Skeletal muscle tissue (tissue), 4 donors: ENCODE results near the gene RNF111. TPM values are rescaled to one million over a fixed set of nuclear protein-coding genes. Genes with fewer than 3 reads are reported as not detected.

Source experiments
- H3K27ac ChIP-seq: one replicate; pipeline ENCODE4 v1.7.0; 2013; ENCODE audit warnings: mild to moderate bottlenecking, low read depth, low read length, inconsistent platforms
- H3K27me3 ChIP-seq, 3 donors: one replicate each; pipeline ENCODE4 v1.7.0; 2013; ENCODE audit warnings: low read length in 3 of 3; ENCODE audit not compliant: control insufficient read depth in 3 of 3, insufficient read depth in 3 of 3
- H3K36me3 ChIP-seq, 3 donors: one replicate each; pipeline ENCODE4 v1.7.0; 2013; ENCODE audit warnings: low read length in 3 of 3; ENCODE audit not compliant: control insufficient read depth in 3 of 3, insufficient read depth in 3 of 3
- H3K4me1 ChIP-seq, 3 donors: one replicate each; pipeline ENCODE4 v1.7.0; 2013; ENCODE audit warnings: low read length in 3 of 3, mild to moderate bottlenecking in 3 of 3; ENCODE audit not compliant: control insufficient read depth in 3 of 3, insufficient read depth in 3 of 3
- H3K4me3 ChIP-seq, 3 donors: one replicate each; pipeline ENCODE4 v1.7.0; 2013; ENCODE audit warnings: low read length in 3 of 3
- H3K9ac ChIP-seq, 3 donors: one replicate each; pipeline ENCODE4 v1.7.0; 2013; ENCODE audit warnings: low read length in 3 of 3, mild to moderate bottlenecking in 3 of 3, moderate library complexity in 2 of 3, low read depth in 1 of 3
- H3K9me3 ChIP-seq, 3 donors: one replicate each; pipeline ENCODE4 v1.7.0; 2013; ENCODE audit warnings: low read length in 3 of 3; ENCODE audit not compliant: control insufficient read depth in 3 of 3
- total RNA-seq: library from RNA; depleted of rRNA; stranded (reverse); fragments of >200 nt; gene quantifications from one replicate; pipeline ENCODE4 v1.2.3, GENCODE V29; 2014
- donor health status: Osteomylitis.

RNF111 gene
- total RNA-seq, 1 donor from 2014 or later: 17.7 TPM

DNA sequence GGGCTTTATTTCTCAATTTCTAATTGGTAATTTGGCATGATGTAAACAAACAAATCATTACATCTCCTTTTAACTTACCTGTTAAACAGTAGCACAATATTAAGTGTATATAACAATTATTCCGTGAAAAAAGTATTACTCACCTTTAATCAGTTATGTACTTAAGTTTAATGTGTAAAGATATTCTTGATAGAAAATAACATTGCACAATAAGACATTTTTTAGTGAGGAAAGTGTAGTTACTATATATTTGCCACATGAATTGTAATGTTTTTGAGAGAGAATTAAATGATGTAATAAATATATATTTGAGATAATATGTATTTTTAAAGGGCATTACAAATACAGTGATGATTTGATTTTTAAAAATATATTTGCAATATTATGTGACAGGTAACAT is 106.6 kb downstream of the RNF111 start:
- Histone ChIP-seq H3K36me3 (peaks cover 18 to 43% (median 38%) of the 10 kb centered on the region in 3 donors), H3K9me3 (no peaks in the 10 kb centered on the region), H3K27me3 (no peaks in the 10 kb centered on the region), H3K27ac (no peak overlapping the region), H3K4me1 (no peaks in the 10 kb centered on the region), H3K9ac (no peak overlapping the region), H3K4me3 (no peak overlapping the region)

DNA sequence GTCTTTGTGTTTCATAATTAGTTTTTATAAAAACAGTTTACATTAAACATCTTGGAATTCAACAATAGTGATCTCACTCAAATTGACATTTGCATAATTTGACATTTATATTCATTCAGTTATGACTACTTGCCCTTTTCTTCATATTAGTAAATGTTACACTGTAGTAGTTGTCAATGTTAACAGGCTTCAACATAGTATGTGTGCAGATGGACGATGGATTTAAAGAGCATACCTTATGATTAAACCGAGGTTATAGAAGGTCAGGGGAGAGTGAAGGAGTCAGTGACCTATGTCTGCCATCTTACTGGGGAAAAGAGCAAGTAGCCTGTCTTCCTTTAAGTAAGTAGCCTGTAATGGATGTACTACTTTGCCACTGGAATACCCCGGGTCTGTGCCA is 109.0 kb downstream of the RNF111 start:
- H3K27ac ChIP-seq: no peak overlapping the region
- H3K27me3 ChIP-seq: no peaks in the 10 kb centered on the region
- H3K4me1 ChIP-seq: no peaks in the 10 kb centered on the region
- peaks cover 15 to 31% (median 29%) of the 10 kb centered on the region in 3 donors for H3K36me3 ChIP-seq
- no peak overlapping the region for H3K9ac ChIP-seq
- no peak overlapping the region for H3K4me3 ChIP-seq
- H3K9me3 ChIP-seq: no peaks in the 10 kb centered on the region

DNA sequence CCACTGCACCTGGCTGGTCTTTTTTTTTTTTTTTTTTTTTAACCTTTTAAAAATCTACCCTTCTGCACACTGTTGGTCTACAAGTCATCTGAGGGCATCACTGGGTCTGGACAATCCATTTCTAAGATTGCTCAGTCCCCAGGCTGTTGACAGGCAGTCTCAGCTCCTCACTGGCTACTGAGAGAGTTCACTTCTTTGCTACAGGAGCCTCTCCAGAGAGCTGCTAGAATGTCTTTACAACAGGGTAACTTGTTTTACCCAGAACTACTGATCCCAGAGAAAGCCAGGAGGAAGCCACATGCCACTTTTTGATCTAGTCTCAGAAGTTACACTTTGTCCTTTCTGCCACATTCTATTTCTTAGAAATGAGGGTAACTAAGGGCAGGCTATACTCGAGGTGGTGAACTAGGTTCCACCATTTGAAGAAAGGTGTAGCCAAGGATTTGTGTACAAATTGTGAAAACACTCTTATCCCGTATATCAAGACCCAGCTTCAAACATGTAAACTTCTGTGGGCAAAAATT is 111.8 kb downstream of the RNF111 start:
- no peak overlapping the region for H3K27ac ChIP-seq
- H3K36me3 ChIP-seq: peaks cover 6 to 23% (median 11%) of the 10 kb centered on the region in 3 donors

DNA sequence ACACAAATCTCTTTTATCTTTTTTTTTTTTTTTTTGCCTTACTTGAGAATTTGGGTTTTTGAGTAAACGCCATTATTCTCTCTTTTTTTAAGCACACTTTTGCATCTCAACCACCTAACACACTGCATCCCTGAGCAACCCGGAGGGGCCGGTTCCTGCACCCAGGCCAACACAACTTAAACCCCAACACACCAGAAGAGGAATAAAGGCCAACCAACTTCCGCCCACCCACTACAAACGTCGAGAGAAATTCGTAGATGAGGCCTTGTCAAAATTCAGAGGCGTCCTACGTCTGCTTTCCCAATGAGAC is 117.1 kb downstream of the RNF111 start:
- peak overlapping the region; percentile 76 to 92 (median 86) for H3K4me3 ChIP-seq
- peaks cover 6 to 9% (median 7%) of the 10 kb centered on the region in 3 donors for H3K4me1 ChIP-seq
- H3K9ac ChIP-seq: peak overlapping the region; percentile 70 to 83 (median 74)
- no peaks in the 10 kb centered on the region for H3K9me3 ChIP-seq
- H3K27me3 ChIP-seq: no peaks in the 10 kb centered on the region
- peaks cover 0 to 4% (median 0%) of the 10 kb centered on the region in 3 donors for H3K36me3 ChIP-seq
- no peak overlapping the region for H3K27ac ChIP-seq

More for the DNA sequence above, 111.8 kb downstream of the RNF111 start:
- Histone ChIP-seq H3K4me3 (no peak overlapping the region), H3K9ac (no peak overlapping the region), H3K27me3 (no peaks in the 10 kb centered on the region), H3K9me3 (no peaks in the 10 kb centered on the region), H3K4me1 (no peaks in the 10 kb centered on the region)

DNA sequence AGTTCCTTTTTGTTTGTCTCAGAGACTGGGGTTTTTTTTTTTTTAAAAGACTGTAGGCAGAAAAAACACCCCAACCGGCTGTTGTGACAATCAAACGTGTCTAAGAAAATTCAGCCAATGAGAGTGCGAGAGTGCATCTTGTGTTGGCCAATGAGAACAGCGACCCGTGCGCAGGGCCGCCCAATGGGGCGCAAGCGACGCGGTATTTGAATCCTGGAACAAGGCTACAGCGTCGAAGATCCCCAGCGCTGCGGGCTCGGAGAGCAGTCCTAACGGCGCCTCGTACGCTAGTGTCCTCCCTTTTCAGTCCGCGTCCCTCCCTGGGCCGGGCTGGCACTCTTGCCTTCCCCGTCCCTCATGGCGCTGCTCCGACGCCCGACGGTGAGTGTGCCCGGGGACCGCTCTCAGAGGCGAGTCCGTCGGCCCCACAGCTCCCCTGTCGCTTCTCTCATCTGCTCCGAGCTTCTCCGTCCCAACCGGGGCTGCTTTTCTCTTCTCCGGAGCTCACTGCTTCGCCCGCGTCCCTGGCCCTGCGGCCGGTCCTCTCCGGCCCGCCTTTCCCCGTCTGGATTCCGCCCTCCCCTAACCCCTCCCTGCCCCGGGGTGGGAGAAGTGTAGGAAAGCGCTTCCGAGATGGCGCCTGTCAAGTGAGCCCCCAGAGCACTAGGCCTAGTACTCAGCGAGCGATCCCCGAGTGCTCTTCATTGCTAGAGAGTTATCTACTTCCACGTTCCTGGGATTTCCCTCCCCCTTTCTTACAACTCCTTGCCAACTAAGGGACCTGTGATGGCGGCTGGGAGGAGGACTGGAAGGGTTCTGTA is 117.7 kb downstream of the RNF111 start, which contains the start of gene CCNB2:
TSS of gene CCNB2 (plus strand) at position 235 of the 821 bp plus-strand sequence. CDS start at position 358, 123 bp downstream.
- peaks cover 0 to 2% (median 0%) of the 10 kb centered on the region in 3 donors for H3K36me3 ChIP-seq
- H3K27ac ChIP-seq: no peak within 1 kb of the TSS
- peaks cover 6 to 9% (median 7%) of the 10 kb centered on the region in 3 donors for H3K4me1 ChIP-seq
- H3K4me3 ChIP-seq: peak within 1 kb of the TSS; percentile 76 to 92 (median 86)
- no peaks in the 10 kb centered on the region for H3K9me3 ChIP-seq
- H3K27me3 ChIP-seq: no peaks in the 10 kb centered on the region
- peak within 1 kb of the TSS; percentile 70 to 83 (median 74) for H3K9ac ChIP-seq

DNA sequence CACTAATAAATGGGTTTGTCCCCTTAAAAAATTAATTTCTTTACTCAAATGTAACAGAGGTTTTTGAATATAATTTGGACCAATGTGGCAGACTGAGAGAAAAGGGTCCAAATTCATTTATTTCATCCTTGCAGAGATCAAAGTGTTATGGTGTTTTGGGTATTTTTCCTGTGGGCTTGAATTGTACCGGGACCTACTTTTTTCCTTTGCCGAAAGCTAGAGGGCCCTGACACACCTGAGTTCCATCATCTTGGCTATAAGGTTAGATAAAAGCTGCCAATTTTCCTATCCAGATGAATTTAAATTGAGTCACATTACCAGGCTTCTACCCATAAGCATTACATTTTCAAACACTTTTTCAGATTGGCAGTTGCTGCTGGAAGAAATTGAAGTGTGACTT is 118.4 kb downstream of the RNF111 start:
- H3K27me3 ChIP-seq: no peaks in the 10 kb centered on the region
- no peak overlapping the region for H3K4me3 ChIP-seq
- H3K9ac ChIP-seq: no peak overlapping the region
- H3K4me1 ChIP-seq: peaks cover 6 to 9% (median 7%) of the 10 kb centered on the region in 3 donors
- H3K36me3 ChIP-seq: no peaks in the 10 kb centered on the region
- H3K27ac ChIP-seq: no peak overlapping the region
- H3K9me3 ChIP-seq: no peaks in the 10 kb centered on the region

DNA sequence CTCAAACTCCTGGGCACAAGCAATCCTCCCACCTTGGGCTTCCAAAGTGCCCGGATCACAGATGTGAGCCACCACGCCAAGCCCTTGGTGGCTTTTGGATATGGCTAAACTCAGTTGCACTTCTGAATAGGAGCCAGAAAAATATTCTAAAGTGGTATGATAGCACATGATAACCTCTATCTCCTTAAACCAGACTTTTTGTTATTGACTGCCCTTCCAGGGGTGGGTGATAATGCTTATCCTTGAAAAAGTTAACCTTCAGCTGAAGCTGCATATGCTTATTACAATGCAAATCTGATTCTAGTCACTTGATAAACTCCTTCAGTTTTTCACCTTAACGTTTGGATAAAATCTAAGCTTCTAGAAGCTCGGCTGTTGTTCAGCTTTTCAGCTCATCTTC is 123.8 kb downstream of the RNF111 start:
- Histone ChIP-seq H3K36me3 (no peaks in the 10 kb centered on the region), H3K9me3 (no peaks in the 10 kb centered on the region)

DNA sequence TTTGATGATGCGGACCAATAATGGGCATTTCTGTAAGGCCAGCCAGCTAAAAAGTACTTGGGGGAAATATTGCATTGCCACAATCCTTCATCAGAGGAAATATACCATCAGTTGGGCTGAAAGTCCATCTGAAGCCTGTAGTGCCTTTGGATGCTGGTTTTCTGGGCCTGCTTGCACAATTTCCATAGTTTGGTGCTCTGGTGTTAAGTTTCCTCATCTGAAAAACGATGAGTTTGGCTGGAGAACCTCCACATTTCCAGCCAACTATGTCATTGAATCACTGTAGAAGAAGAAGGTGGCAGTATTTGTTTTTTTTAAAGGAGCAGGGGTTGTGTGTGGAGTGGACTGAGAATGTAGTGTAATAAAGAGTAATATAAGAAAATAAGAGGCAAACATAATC is 127.6 kb downstream of the RNF111 start:
- H3K9me3 ChIP-seq: no peaks in the 10 kb centered on the region
- no peak overlapping the region for H3K4me3 ChIP-seq
- no peaks in the 10 kb centered on the region for H3K4me1 ChIP-seq
- H3K27me3 ChIP-seq: no peaks in the 10 kb centered on the region
- no peak overlapping the region for H3K27ac ChIP-seq
- no peak overlapping the region for H3K9ac ChIP-seq
- H3K36me3 ChIP-seq: no peaks in the 10 kb centered on the region

More for the DNA sequence above, 123.8 kb downstream of the RNF111 start:
- Histone ChIP-seq H3K4me1 (no peaks in the 10 kb centered on the region), H3K27ac (no peak overlapping the region), H3K4me3 (no peak overlapping the region), H3K9ac (no peak overlapping the region), H3K27me3 (no peaks in the 10 kb centered on the region)

DNA sequence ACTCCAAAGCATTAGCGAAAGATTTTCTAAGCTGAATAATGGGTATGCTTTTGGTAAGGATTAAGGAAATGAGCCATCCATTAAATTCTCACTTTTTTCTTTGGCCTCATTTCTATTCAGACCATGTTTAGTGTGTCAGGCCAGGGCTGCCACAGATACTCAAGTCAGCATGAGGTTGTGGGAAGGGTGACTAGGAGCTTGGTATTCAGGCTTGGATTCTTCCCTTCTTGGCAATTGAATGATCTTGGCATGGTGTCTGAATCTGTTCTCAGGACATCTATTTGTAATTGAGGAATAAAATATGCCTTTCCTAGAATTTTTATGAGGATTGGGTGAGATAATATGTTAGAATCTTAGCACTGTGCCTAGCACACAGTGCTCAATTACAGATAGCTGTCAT is 128.7 kb downstream of the RNF111 start:
- no peak overlapping the region for H3K27ac ChIP-seq
- no peaks in the 10 kb centered on the region for H3K36me3 ChIP-seq
- no peak overlapping the region for H3K4me3 ChIP-seq
- no peaks in the 10 kb centered on the region for H3K4me1 ChIP-seq
- no peaks in the 10 kb centered on the region for H3K9me3 ChIP-seq
- no peaks in the 10 kb centered on the region for H3K27me3 ChIP-seq
- H3K9ac ChIP-seq: no peak overlapping the region

DNA sequence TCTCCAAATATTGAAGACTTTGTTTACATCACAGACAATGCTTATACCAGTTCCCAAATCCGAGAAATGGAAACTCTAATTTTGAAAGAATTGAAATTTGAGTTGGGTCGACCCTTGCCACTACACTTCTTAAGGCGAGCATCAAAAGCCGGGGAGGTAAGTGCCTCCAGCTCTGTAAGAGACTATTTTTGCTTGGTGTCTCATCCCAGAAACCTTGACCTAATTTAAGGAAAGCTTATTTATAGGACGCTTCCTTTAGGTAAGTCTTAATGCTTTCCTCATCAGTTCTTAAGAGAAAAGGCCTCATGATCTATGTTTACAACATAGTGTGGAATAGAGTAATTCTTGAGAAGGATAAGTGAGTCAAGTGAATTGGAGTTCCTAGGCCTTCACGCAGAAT is 129.3 kb downstream of the RNF111 start:
- H3K4me3 ChIP-seq: no peak overlapping the region
- H3K9me3 ChIP-seq: no peaks in the 10 kb centered on the region
- no peaks in the 10 kb centered on the region for H3K4me1 ChIP-seq
- H3K36me3 ChIP-seq: no peaks in the 10 kb centered on the region
- no peaks in the 10 kb centered on the region for H3K27me3 ChIP-seq
- no peak overlapping the region for H3K9ac ChIP-seq
- H3K27ac ChIP-seq: no peak overlapping the region
